ENCODE data around the gene PRRC2B.
"Not testable (repeated sequence)": the region's sequence is repeated elsewhere in the genome, so short reads cannot be mapped to it uniquely, and the experiment has no call there.

PRRC2B gene

GRCh38 chr9:131546336-131547084 lies 152.6 kb downstream of the PRRC2B start:
- DNase-seq, result no peak

GRCh38 chr9:131549186-131549585 lies 155.3 kb downstream of the PRRC2B start:
- not testable (repeated sequence) for DNase-seq
